GM21390 (cell line): ENCODE results near the gene ZNF385D.

ENCODE experiments used
- ATAC-seq: cut with Tn5 transposase; IDR thresholded peaks from one replicate; pipeline ENCODE4 v1.9.1; 2021; ENCODE audit not compliant: unreplicated experiment

Gene ZNF385D

GRCh38 chr3:21618695-21619094, 132.3 kb downstream of the ZNF385D start:
- ATAC-seq, result no peak

- ATAC-seq, result no peak
These were observed 137.5 kb downstream of the ZNF385D start for GRCh38 chr3:21613372-21614070.

- no peak for ATAC-seq
These were observed 149.8 kb downstream of the ZNF385D start for GRCh38 chr3:21601178-21601577.

- no peak for ATAC-seq
These were observed 151.1 kb downstream of the ZNF385D start for GRCh38 chr3:21599890-21600289.

- ATAC-seq, result no peak
These were observed 158.2 kb downstream of the ZNF385D start for GRCh38 chr3:21592828-21593227.

- ATAC-seq, result no peak
These were observed 163.1 kb downstream of the ZNF385D start for GRCh38 chr3:21587894-21588293.

- no peak for ATAC-seq
These were observed 165.7 kb downstream of the ZNF385D start for GRCh38 chr3:21585216-21585740.

- ATAC-seq, result no peak
These were observed 177.7 kb downstream of the ZNF385D start for GRCh38 chr3:21573291-21573690.

- ATAC-seq, result no peak
These were observed 186.5 kb downstream of the ZNF385D start for GRCh38 chr3:21564531-21564930.

- no peak for ATAC-seq
These were observed 188.8 kb downstream of the ZNF385D start for GRCh38 chr3:21562243-21562642.

GRCh38 chr3:21561472-21561871, 189.5 kb downstream of the ZNF385D start:
- no peak for ATAC-seq

- no peak for ATAC-seq
These were observed 200.0 kb downstream of the ZNF385D start for GRCh38 chr3:21551019-21551418.

GRCh38 chr3:21544076-21544462, 206.9 kb downstream of the ZNF385D start:
- no peak for ATAC-seq

GRCh38 chr3:21543380-21544075, 207.5 kb downstream of the ZNF385D start:
- ATAC-seq, result no peak

- no peak for ATAC-seq
These were observed 208.2 kb downstream of the ZNF385D start for GRCh38 chr3:21542656-21543379.

GRCh38 chr3:21540265-21540664, 210.7 kb downstream of the ZNF385D start:
- ATAC-seq, result no peak

GRCh38 chr3:21534462-21534861, 216.5 kb downstream of the ZNF385D start:
- ATAC-seq, result no peak

GRCh38 chr3:21533002-21533401, 218.0 kb downstream of the ZNF385D start:
- no peak for ATAC-seq

- no peak for ATAC-seq
These were observed 219.1 kb downstream of the ZNF385D start for GRCh38 chr3:21531909-21532308.

- ATAC-seq, result no peak
These were observed 222.6 kb downstream of the ZNF385D start for GRCh38 chr3:21528291-21528995.

GRCh38 chr3:21526461-21526860, 224.5 kb downstream of the ZNF385D start:
- no peak for ATAC-seq
